Transverse colon (tissue), 4 donors: ENCODE data around the gene PXK.

ENCODE experiments used
- CTCF ChIP-seq, 5 experiments: fragments of 200-600 bp in 3 of 5; fragments of 450-650 bp in 2 of 5; sonication (generic) in 3 of 5; IDR thresholded peaks; 1 replicate in 2 of 5; 2 replicates in 3 of 5; pipeline ENCODE4 v1.5.1; 2016 to 2017; ENCODE audit warnings: antibody characterized with exemption in 5 of 5, inconsistent platforms in 3 of 5, mild to moderate bottlenecking in 2 of 5, moderate library complexity in 1 of 5
- EP300 ChIP-seq: sonication (generic); formaldehyde crosslinking; IDR thresholded peaks from one replicate; pipeline ENCODE4 v1.6.1; 2017; ENCODE audit warnings: antibody characterized with exemption, low read depth
- POLR2A ChIP-seq: fragments of 450-650 bp; IDR thresholded peaks from one replicate; pipeline ENCODE4 v1.6.1; 2016; ENCODE audit warnings: antibody characterized with exemption, mild to moderate bottlenecking, moderate library complexity
- POLR2AphosphoS5 ChIP-seq, 3 donors: sonication (generic); formaldehyde crosslinking; IDR thresholded peaks; one replicate each; pipeline ENCODE4 v1.6.1; 2016; ENCODE audit warnings: antibody characterized with exemption in 3 of 3

- TF ChIP-seq POLR2A (no peak), CTCF (IDR thresholded peaks at IDR 0.05) (no peak), EP300 (no peak), POLR2AphosphoS5 (IDR thresholded peaks at IDR 0.05) (no peak)
These were observed 119.5 kb downstream of the PXK start for GRCh38 chr3:58452176-58452575.
